CD4-positive, alpha-beta T cell (primary cell): ENCODE data around the gene HCAR3. TPM values are rescaled to one million over a fixed set of nuclear protein-coding genes. Genes with fewer than 3 reads are reported as not detected.

ENCODE experiments used
- ATAC-seq: fragments of 200-7000 bp; cut with Tn5 transposase; one replicate; pipeline ENCODE4 v1.10.0; 2022; ENCODE audit warnings: mild to moderate bottlenecking; ENCODE audit not compliant: poor library complexity
- CTCF ChIA-PET: fragments of 350-600 bp; sonication (Branson Sonifier 250); formaldehyde crosslinking; loops from one replicate; lab custom pipeline; 2021; ENCODE audit warnings: antibody characterized with exemption, inconsistent platforms; lab: Charles Lee
- POLR2A ChIA-PET: fragments of 350-600 bp; sonication (Branson Sonifier 250); formaldehyde crosslinking; loops from one replicate; lab custom pipeline; 2021; ENCODE audit warnings: antibody characterized with exemption, inconsistent platforms; lab: Charles Lee
- DNase-seq, 14 experiments: peaks; one replicate each; pipeline ENCODE4 v3.0.0-alpha.2; 2013 to 2020; ENCODE audit warnings: mixed read lengths in 2 of 14
- H3K27ac ChIP-seq, 2 donors: one replicate each; pipeline versions ENCODE4 v1.5.1 to v1.7.0; 2013; ENCODE audit warnings: low read length in 2 of 2, low read depth in 1 of 2, mild to moderate bottlenecking in 1 of 2
- H3K27me3 ChIP-seq, 2 experiments: 1 replicate in 1 of 2; 2 replicates in 1 of 2; pipeline versions ENCODE4 v1.6.1 to v1.7.0; 2013; ENCODE audit warnings: low read length in 2 of 2, control low read depth in 1 of 2, mild to moderate bottlenecking in 1 of 2, moderate library complexity in 1 of 2; ENCODE audit not compliant: insufficient read depth in 2 of 2, control insufficient read depth in 1 of 2
- H3K36me3 ChIP-seq: one replicate; pipeline ENCODE4 v1.6.1; 2013; ENCODE audit warnings: low read length, control low read depth; ENCODE audit not compliant: insufficient read depth
- H3K4me1 ChIP-seq: one replicate; pipeline ENCODE4 v1.6.1; 2013; ENCODE audit warnings: low read length, control low read depth; ENCODE audit not compliant: insufficient read depth
- H3K4me3 ChIP-seq: one replicate; pipeline ENCODE4 v1.5.1; 2013; ENCODE audit warnings: mild to moderate bottlenecking, low read length, moderate library complexity
- H3K9me3 ChIP-seq, 2 experiments: 1 replicate in 1 of 2; 2 replicates in 1 of 2; pipeline versions ENCODE4 v1.6.1 to v1.7.0; 2013; ENCODE audit warnings: low read length in 2 of 2, mild to moderate bottlenecking in 2 of 2, control low read depth in 1 of 2, moderate library complexity in 1 of 2; ENCODE audit not compliant: control insufficient read depth in 1 of 2, insufficient read depth in 1 of 2
- H3K27ac Mint-ChIP-seq: one replicate; pipeline ENCODE4 v1.8.0; 2020; ENCODE audit warnings: mixed read lengths
- H3K27me3 Mint-ChIP-seq: one replicate; pipeline ENCODE4 v1.8.0; 2021; ENCODE audit warnings: mixed read lengths
- H3K36me3 Mint-ChIP-seq: one replicate; pipeline ENCODE4 v1.8.0; 2021; ENCODE audit warnings: low read depth, mixed read lengths
- H3K4me1 Mint-ChIP-seq: one replicate; pipeline ENCODE4 v1.8.0; 2021; ENCODE audit warnings: low read depth, mixed read lengths
- H3K4me3 Mint-ChIP-seq: one replicate; pipeline ENCODE4 v1.8.0; 2020; ENCODE audit warnings: mild to moderate bottlenecking, mixed read lengths
- H3K9me3 Mint-ChIP-seq: one replicate; pipeline ENCODE4 v1.8.0; 2020; ENCODE audit warnings: mixed read lengths
- CTCF ChIP-seq: fragments of 200-600 bp; IDR thresholded peaks from one replicate; pipeline ENCODE4 v1.8.0; 2022; ENCODE audit warnings: antibody characterized with exemption, mild to moderate bottlenecking
- intact Hi-C, 2 experiments: fragments of 100-400 bp; cut with DNase I in 1 of 2; cut with micrococcal nuclease in 1 of 2; formaldehyde crosslinking; loops; one replicate each; pipeline versions ENCODE4 v1.15.1 to v1.9.0; 2023 to 2025; cut with DNase I, micrococcal nuclease
- total RNA-seq, 174 experiments: library from RNA in 2 of 174; stranded (reverse) in 2 of 174; gene quantifications; one replicate each; pipeline ENCODE4 v1.2.3 and lab custom pipeline; 2021 to 2026

The HCAR3 gene
- total RNA-seq, 2 experiments from 2014 or later: 0.33 to 0.39 TPM

- Histone ChIP-seq H3K4me3 (no peak overlapping the region), H3K27me3 (peaks cover 0 to 3% of the 10 kb centered on the region in 2 experiments), H3K4me1 (no peaks in the 10 kb centered on the region), H3K27ac (no peak overlapping the region), H3K36me3 (no peaks in the 10 kb centered on the region), H3K9me3 (no peaks in the 10 kb centered on the region)
- no peaks in the 10 kb centered on the region for H3K9me3 Mint-ChIP-seq
- ChIA-PET POLR2A (no interaction called here), CTCF (interaction anchor here (0.7 kb wide), 1 partner anchor 240 kb away, joined by 3 read pairs; the partner anchor contains the start of gene ZCCHC8)
- no peak for TF ChIP-seq CTCF
- H3K27ac Mint-ChIP-seq: no peak overlapping the region
- H3K36me3 Mint-ChIP-seq: no peaks in the 10 kb centered on the region
- ATAC-seq: no peak
- no peak overlapping the region for H3K4me3 Mint-ChIP-seq
- intact Hi-C loops: no loop called here
- DNase-seq: no peak
- no peaks in the 10 kb centered on the region for H3K27me3 Mint-ChIP-seq
- no peaks in the 10 kb centered on the region for H3K4me1 Mint-ChIP-seq
These were observed 23.7 kb upstream of the HCAR3 start for GRCh38 chr12:122740351-122740750.

DNA sequence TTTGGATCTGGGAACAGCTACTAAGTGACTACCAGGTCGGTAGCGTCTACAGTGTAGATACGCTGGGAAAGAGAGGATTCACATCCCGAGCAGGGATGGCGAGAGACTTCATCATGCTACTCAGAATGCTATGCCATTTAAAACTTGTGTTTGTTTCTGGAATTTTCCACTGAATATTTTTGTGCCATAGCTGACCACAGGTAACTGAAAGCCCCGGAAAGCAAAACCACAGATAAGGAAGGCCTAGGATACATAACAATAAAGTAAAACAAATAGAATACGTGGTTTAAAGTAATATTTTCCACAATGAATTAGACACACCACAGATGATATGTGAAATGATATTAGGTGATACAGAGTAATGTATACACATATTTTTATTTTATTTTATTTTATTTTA is 22.0 kb upstream of the HCAR3 start:
- H3K4me3 Mint-ChIP-seq: no peak overlapping the region
- ChIA-PET POLR2A (no interaction called here), CTCF (interaction anchor here (0.6 kb wide), 1 partner anchor 36 kb away, joined by 3 read pairs; no protein-coding TSS in a partner anchor)
- Histone ChIP-seq H3K27me3 (peaks cover 0 to 3% of the 10 kb centered on the region in 2 experiments), H3K9me3 (no peaks in the 10 kb centered on the region), H3K36me3 (no peaks in the 10 kb centered on the region), H3K27ac (no peak overlapping the region), H3K4me3 (no peak overlapping the region), H3K4me1 (no peaks in the 10 kb centered on the region)
- no peak for DNase-seq
- peaks cover 3% of the 10 kb centered on the region for H3K4me1 Mint-ChIP-seq
- no peak for TF ChIP-seq CTCF
- no peaks in the 10 kb centered on the region for H3K36me3 Mint-ChIP-seq
- intact Hi-C loops: no loop called here
- H3K27me3 Mint-ChIP-seq: no peaks in the 10 kb centered on the region
- ATAC-seq: no peak
- H3K9me3 Mint-ChIP-seq: no peaks in the 10 kb centered on the region
- no peak overlapping the region for H3K27ac Mint-ChIP-seq

DNA sequence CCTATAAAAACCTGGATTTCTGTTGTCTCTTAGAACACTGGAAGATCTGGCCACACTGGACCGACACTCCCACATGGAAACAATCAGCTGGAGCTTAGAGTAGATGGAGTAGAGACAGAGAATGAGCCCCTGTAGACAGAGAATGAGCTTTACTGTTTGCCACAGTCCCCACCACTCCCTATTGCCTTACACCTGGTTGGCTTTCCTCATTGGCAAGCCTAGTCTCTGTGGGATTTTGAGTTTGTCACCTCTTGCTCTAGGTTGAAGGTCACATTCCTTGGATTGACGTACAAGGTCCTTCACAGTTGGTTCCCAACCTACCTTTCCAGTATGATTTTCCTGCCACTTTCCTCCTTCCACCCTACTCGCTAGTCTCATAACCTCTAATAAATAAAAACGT is 16.0 kb upstream of the HCAR3 start:
- Histone ChIP-seq H3K4me3 (no peak overlapping the region), H3K27ac (no peak overlapping the region), H3K4me1 (peaks cover 24% of the 10 kb centered on the region), H3K9me3 (no peaks in the 10 kb centered on the region), H3K27me3 (no peaks in the 10 kb centered on the region), H3K36me3 (no peaks in the 10 kb centered on the region)
- POLR2A ChIA-PET: interaction anchor here (1.2 kb wide), 1 partner anchor 206 kb away, joined by 3 read pairs; the partner anchor contains the start of genes KNTC1 and RSRC2
- Mint-ChIP-seq H3K4me3 (no peak overlapping the region), H3K9me3 (no peaks in the 10 kb centered on the region), H3K36me3 (no peaks in the 10 kb centered on the region), H3K27ac (no peak overlapping the region), H3K4me1 (peaks cover 41% of the 10 kb centered on the region), H3K27me3 (peaks cover 5% of the 10 kb centered on the region)
- no peak for TF ChIP-seq CTCF
- DNase-seq (no peak), ATAC-seq (no peak)
- intact Hi-C loops: no loop called here
- CTCF ChIA-PET: no interaction called here
